HepG2 (cell line): ENCODE measurements around the gene ZFP62. TPM values are rescaled to one million over a fixed set of nuclear protein-coding genes. Genes with fewer than 3 reads are reported as not detected.

Source experiments
- KMT2B ChIP-seq: IDR thresholded peaks from 2 replicates; pipeline ENCODE4 v1.6.1; 2016; ENCODE audit warnings: missing genetic modification reagents, missing compliant biosample characterization
- MEIS1 ChIP-seq: sonication (generic); formaldehyde crosslinking; IDR thresholded peaks from 2 replicates; pipeline ENCODE4 v1.9.0; 2021; ENCODE audit warnings: mild to moderate bottlenecking, missing genetic modification reagents, moderate library complexity, borderline replicate concordance
- MLLT10 ChIP-seq: sonication (generic); formaldehyde crosslinking; IDR thresholded peaks from 2 replicates; pipeline ENCODE4 v1.4.0; 2020; ENCODE audit warnings: missing genetic modification reagents
- NCOA2 ChIP-seq: sonication (generic); formaldehyde crosslinking; IDR thresholded peaks from 2 replicates; pipeline ENCODE4 v1.8.0; 2022; ENCODE audit warnings: inconsistent platforms
- NR2C2 ChIP-seq: sonication (generic); formaldehyde crosslinking; IDR thresholded peaks from 2 replicates; pipeline ENCODE4 v1.4.0; 2020; ENCODE audit warnings: missing genetic modification reagents, mild to moderate bottlenecking, moderate library complexity, borderline replicate concordance
- POLR2AphosphoS2 ChIP-seq: IDR thresholded peaks from 2 replicates; pipeline ENCODE4 v1.6.1; 2011; ENCODE audit warnings: low read depth, low read length, improper control_type of control experiment
- POLR2AphosphoS5 ChIP-seq: IDR thresholded peaks from 2 replicates; pipeline ENCODE4 v1.6.1; 2012; ENCODE audit warnings: low read depth, low read length
- SOX6 ChIP-seq, 2 experiments: fragments of 450-650 bp in 1 of 2; sonication (generic) in 1 of 2; formaldehyde crosslinking in 1 of 2; IDR thresholded peaks; 2 replicates each; pipeline versions ENCODE4 v1.4.0 to v1.6.1; 2017 to 2020; ENCODE audit warnings: antibody characterized with exemption in 1 of 2, mild to moderate bottlenecking in 1 of 2, missing genetic modification reagents in 1 of 2
- TBX2 ChIP-seq: sonication (generic); formaldehyde crosslinking; IDR thresholded peaks from 2 replicates; pipeline ENCODE4 v1.5.0; 2020; ENCODE audit warnings: missing genetic modification reagents, mild to moderate bottlenecking, borderline replicate concordance
- THAP8 ChIP-seq: sonication (generic); formaldehyde crosslinking; IDR thresholded peaks from 2 replicates; pipeline ENCODE4 v1.5.1; 2020; ENCODE audit warnings: missing genetic modification reagents, mild to moderate bottlenecking, borderline replicate concordance
- U2AF2 ChIP-seq: fragments of 200-400 bp; formaldehyde crosslinking; IDR thresholded peaks from 2 replicates; pipeline ENCODE4 v1.6.1; 2017; ENCODE audit warnings: low read depth, mild to moderate bottlenecking, low read length
- WIZ ChIP-seq: sonication (generic); formaldehyde crosslinking; IDR thresholded peaks from 2 replicates; pipeline ENCODE4 v1.5.1; 2020; ENCODE audit warnings: mild to moderate bottlenecking, missing genetic modification reagents
- ZNF446 ChIP-seq: sonication (generic); formaldehyde crosslinking; IDR thresholded peaks from 2 replicates; pipeline ENCODE4 v1.5.0; 2020; ENCODE audit warnings: mild to moderate bottlenecking, missing genetic modification reagents
- ZNF737 ChIP-seq: sonication (generic); formaldehyde crosslinking; IDR thresholded peaks from 2 replicates; pipeline ENCODE4 v1.5.0; 2020; ENCODE audit warnings: missing genetic modification reagents, mild to moderate bottlenecking, borderline replicate concordance
- ZNF746 ChIP-seq: sonication (generic); formaldehyde crosslinking; IDR thresholded peaks from 2 replicates; pipeline ENCODE4 v1.8.0; 2022; ENCODE audit warnings: mild to moderate bottlenecking, missing genetic modification reagents
- ZSCAN30 ChIP-seq: sonication (generic); formaldehyde crosslinking; IDR thresholded peaks from 2 replicates; pipeline ENCODE4 v1.5.0; 2020; ENCODE audit warnings: mild to moderate bottlenecking, missing genetic modification reagents
- ZSCAN31 ChIP-seq: sonication (generic); formaldehyde crosslinking; IDR thresholded peaks from 2 replicates; pipeline ENCODE4 v1.5.0; 2020; ENCODE audit warnings: low read depth, mild to moderate bottlenecking, missing genetic modification reagents
- polyA plus RNA-seq, 8 experiments: library from polyadenylated mRNA; depleted of rRNA in 3 of 8; stranded (reverse) in 7 of 8; unstranded in 1 of 8; fragments of >200 nt; fragmentation: Illumina TruSeq in 4 of 8; extraction: Trizol in 4 of 8; gene quantifications; 2 replicates each; pipeline versions ENCODE4 v1.2.1 to v1.2.3, GENCODE V29; 2011 to 2016; ENCODE audit warnings: low read depth in 4 of 8, missing spikeins in 1 of 8, mixed read lengths in 1 of 8; ENCODE audit not compliant: insufficient read depth in 1 of 8
- total RNA-seq, 5 experiments: library from RNA; depleted of rRNA; stranded (reverse); fragments of >200 nt; fragmentation: Illumina TruSeq; extraction: Trizol; gene quantifications; 2 replicates each; pipeline ENCODE4 v1.2.3, GENCODE V29; 2016; ENCODE audit warnings: low read depth in 1 of 5
- TF ChIP-seq, protein P1 (sequence below): sonication (generic); formaldehyde crosslinking; IDR thresholded peaks from 2 replicates; pipeline ENCODE4 v1.9.0; 2022; ENCODE audit warnings: missing genetic modification reagents, mild to moderate bottlenecking, borderline replicate concordance
- TF ChIP-seq, protein P2 (sequence below): sonication (generic); formaldehyde crosslinking; IDR thresholded peaks from 2 replicates; pipeline ENCODE4 v1.4.0; 2020; ENCODE audit warnings: missing genetic modification reagents, borderline replicate concordance
- TF ChIP-seq, protein P3 (sequence below): sonication (generic); formaldehyde crosslinking; IDR thresholded peaks from 2 replicates; pipeline ENCODE4 v1.8.1; 2023; ENCODE audit warnings: mild to moderate bottlenecking, missing genetic modification reagents

ZFP62 gene
- total and polyA plus RNA-seq, 2 of the 13 experiments (the other 11 are each of a cell fraction or from before 2014, with no cell fraction given), result 8.2 to 19.4 TPM

- TF ChIP-seq, protein P1, sequence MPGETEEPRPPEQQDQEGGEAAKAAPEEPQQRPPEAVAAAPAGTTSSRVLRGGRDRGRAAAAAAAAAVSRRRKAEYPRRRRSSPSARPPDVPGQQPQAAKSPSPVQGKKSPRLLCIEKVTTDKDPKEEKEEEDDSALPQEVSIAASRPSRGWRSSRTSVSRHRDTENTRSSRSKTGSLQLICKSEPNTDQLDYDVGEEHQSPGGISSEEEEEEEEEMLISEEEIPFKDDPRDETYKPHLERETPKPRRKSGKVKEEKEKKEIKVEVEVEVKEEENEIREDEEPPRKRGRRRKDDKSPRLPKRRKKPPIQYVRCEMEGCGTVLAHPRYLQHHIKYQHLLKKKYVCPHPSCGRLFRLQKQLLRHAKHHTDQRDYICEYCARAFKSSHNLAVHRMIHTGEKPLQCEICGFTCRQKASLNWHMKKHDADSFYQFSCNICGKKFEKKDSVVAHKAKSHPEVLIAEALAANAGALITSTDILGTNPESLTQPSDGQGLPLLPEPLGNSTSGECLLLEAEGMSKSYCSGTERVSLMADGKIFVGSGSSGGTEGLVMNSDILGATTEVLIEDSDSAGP (CRISPR knock-in tag), result peak; percentile 83
- TF ChIP-seq KMT2B, result peak; percentile 81; the same call in 1 of the 2 replicates
- peak; percentile 92 for TF ChIP-seq NR2C2 (CRISPR knock-in tag)
- peak; percentile 53 for TF ChIP-seq NCOA2 (CRISPR knock-in tag)
- peak; percentile 64; the same call in 1 of the 2 replicates for TF ChIP-seq ZSCAN30 (CRISPR knock-in tag)
- TF ChIP-seq POLR2AphosphoS5, result peak; percentile 82
- 0 out of 2 replicates have a peak, but pooled peaks have one; percentile 63 for TF ChIP-seq WIZ (CRISPR knock-in tag)
- no peak for TF ChIP-seq U2AF2
- TF ChIP-seq ZNF446 (CRISPR knock-in tag), result no peak; the same call in 1 of the 2 replicates
- peak; percentile 58 for TF ChIP-seq MEIS1 (CRISPR knock-in tag)
- TF ChIP-seq, protein P2, sequence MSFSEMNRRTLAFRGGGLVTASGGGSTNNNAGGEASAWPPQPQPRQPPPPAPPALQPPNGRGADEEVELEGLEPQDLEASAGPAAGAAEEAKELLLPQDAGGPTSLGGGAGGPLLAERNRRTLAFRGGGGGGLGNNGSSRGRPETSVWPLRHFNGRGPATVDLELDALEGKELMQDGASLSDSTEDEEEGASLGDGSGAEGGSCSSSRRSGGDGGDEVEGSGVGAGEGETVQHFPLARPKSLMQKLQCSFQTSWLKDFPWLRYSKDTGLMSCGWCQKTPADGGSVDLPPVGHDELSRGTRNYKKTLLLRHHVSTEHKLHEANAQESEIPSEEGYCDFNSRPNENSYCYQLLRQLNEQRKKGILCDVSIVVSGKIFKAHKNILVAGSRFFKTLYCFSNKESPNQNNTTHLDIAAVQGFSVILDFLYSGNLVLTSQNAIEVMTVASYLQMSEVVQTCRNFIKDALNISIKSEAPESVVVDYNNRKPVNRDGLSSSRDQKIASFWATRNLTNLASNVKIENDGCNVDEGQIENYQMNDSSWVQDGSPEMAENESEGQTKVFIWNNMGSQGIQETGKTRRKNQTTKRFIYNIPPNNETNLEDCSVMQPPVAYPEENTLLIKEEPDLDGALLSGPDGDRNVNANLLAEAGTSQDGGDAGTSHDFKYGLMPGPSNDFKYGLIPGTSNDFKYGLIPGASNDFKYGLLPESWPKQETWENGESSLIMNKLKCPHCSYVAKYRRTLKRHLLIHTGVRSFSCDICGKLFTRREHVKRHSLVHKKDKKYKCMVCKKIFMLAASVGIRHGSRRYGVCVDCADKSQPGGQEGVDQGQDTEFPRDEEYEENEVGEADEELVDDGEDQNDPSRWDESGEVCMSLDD (CRISPR knock-in tag), result no peak
- TF ChIP-seq ZNF737, result no peak
- peak; percentile 79 for TF ChIP-seq TBX2 (CRISPR knock-in tag)
- TF ChIP-seq MLLT10 (CRISPR knock-in tag), result no peak
- TF ChIP-seq, protein P3, sequence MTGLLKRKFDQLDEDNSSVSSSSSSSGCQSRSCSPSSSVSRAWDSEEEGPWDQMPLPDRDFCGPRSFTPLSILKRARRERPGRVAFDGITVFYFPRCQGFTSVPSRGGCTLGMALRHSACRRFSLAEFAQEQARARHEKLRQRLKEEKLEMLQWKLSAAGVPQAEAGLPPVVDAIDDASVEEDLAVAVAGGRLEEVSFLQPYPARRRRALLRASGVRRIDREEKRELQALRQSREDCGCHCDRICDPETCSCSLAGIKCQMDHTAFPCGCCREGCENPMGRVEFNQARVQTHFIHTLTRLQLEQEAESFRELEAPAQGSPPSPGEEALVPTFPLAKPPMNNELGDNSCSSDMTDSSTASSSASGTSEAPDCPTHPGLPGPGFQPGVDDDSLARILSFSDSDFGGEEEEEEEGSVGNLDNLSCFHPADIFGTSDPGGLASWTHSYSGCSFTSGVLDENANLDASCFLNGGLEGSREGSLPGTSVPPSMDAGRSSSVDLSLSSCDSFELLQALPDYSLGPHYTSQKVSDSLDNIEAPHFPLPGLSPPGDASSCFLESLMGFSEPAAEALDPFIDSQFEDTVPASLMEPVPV, result peak; percentile 78; the same call in 1 of the 2 replicates
- peak; percentile 95 for TF ChIP-seq THAP8 (CRISPR knock-in tag)
- no peak; the same call in 1 of the 2 replicates for TF ChIP-seq ZSCAN31 (CRISPR knock-in tag)
- no peak for TF ChIP-seq ZNF746 (CRISPR knock-in tag)
- 0 out of 2 replicates have a peak, but pooled peaks have one; percentile 58 for TF ChIP-seq POLR2AphosphoS2
- TF ChIP-seq SOX6 (IDR thresholded peaks at IDR 0.05), result no peak
- peak; percentile 53; the same call in 1 of the 2 replicates for TF ChIP-seq SOX6 (CRISPR knock-in tag; IDR thresholded peaks at IDR 0.05)
Observed at GRCh38 chr5:180810210-180810958, 50.7 kb downstream of the ZFP62 start (continued).
